Measurements from ENCODE around the gene PHC2. TPM values are rescaled to one million over a fixed set of nuclear protein-coding genes. Genes with fewer than 3 reads are reported as not detected.

PHC2 gene
- total RNA-seq, 1 experiment from 2014 or later: 176 TPM

GRCh38 chr1:33385251-33385650 lies 45.6 kb downstream of the PHC2 start:
- ChIA-PET RAD21 (ENCODE audit: low non-redundant PET in 1 of 2, low total read pairs in 2 of 2, uncharacterized antibody in 2 of 2, unreplicated experiment in 2 of 2) (no interaction called here), CTCF (interaction anchor here (1.7 kb wide), 1 partner anchor 71 kb away, joined by 4 read pairs; no protein-coding TSS in a partner anchor), POLR2A (no interaction called here)
- H3K36me3 ChIP-seq (ENCODE audit: control insufficient read depth in 1 of 2, insufficient read depth in 2 of 2, low read length in 2 of 2): no peaks in the 10 kb centered on the region
- 0 out of 2 replicates have a peak, but pooled peaks cover 3% of the 10 kb centered on the region for H4K20me1 ChIP-seq (ENCODE audit: insufficient read depth)
- H3K4me2 ChIP-seq (ENCODE audit: low read length): peak overlapping the region; percentile 19
- H3K9me3 ChIP-seq (ENCODE audit: control insufficient read depth in 1 of 2, insufficient read depth in 1 of 2, low read depth in 1 of 2, low read length in 2 of 2): no peaks in the 10 kb centered on the region
- H3K4me3 ChIP-seq (replicated peaks in 1 of 2; ENCODE audit: low read depth in 1 of 2, low read length in 2 of 2): no peak overlapping the region
- no peaks in the 10 kb centered on the region for H3K27me3 ChIP-seq (ENCODE audit: insufficient read depth, low read length)
- peaks cover 85% of the 10 kb centered on the region for H3K79me2 ChIP-seq (ENCODE audit: insufficient read depth, low read length)
- ATAC-seq (no peak), DNase-seq (ENCODE audit: low read depth, low spot score) (no peak)
- H3K9ac ChIP-seq (ENCODE audit: low read length): no peak overlapping the region
- H2AFZ ChIP-seq (ENCODE audit: low read depth, low read length, poor library complexity, severe bottlenecking): no peak overlapping the region
- H3K27ac ChIP-seq (ENCODE audit: low read depth, low read length): no peak overlapping the region
- intact Hi-C loops (cut with micrococcal nuclease): no loop called here
- TF ChIP-seq POLR2AphosphoS5 (IDR thresholded peaks at IDR 0.05; ENCODE audit: low read depth, low read length) (no peak), ELF1 (IDR thresholded peaks at IDR 0.05; ENCODE audit: borderline replicate concordance, low read depth) (no peak), ZNF274 (IDR thresholded peaks at IDR 0.05; ENCODE audit: low read depth, low read length) (no peak), ZFX (IDR thresholded peaks at IDR 0.05) (no peak), TCF7L2 (IDR thresholded peaks at IDR 0.05; ENCODE audit: borderline replicate concordance, extremely low read depth, insufficient read depth, insufficient read length) (no peak), JUND (IDR thresholded peaks at IDR 0.05) (no peak), POLR2A (IDR thresholded peaks at IDR 0.05; ENCODE audit: borderline replicate concordance, extremely low read depth, insufficient read depth, insufficient read length) (no peak), ZBTB33 (IDR thresholded peaks at IDR 0.05; ENCODE audit: extremely low read depth, insufficient replicate concordance, low read length) (no peak), MAX (IDR thresholded peaks at IDR 0.05) (no peak), EGR1 (IDR thresholded peaks at IDR 0.05; ENCODE audit: low read depth) (no peak), FOSL1 (IDR thresholded peaks at IDR 0.05; ENCODE audit: low read depth) (no peak)
- TF ChIP-seq, protein P1, sequence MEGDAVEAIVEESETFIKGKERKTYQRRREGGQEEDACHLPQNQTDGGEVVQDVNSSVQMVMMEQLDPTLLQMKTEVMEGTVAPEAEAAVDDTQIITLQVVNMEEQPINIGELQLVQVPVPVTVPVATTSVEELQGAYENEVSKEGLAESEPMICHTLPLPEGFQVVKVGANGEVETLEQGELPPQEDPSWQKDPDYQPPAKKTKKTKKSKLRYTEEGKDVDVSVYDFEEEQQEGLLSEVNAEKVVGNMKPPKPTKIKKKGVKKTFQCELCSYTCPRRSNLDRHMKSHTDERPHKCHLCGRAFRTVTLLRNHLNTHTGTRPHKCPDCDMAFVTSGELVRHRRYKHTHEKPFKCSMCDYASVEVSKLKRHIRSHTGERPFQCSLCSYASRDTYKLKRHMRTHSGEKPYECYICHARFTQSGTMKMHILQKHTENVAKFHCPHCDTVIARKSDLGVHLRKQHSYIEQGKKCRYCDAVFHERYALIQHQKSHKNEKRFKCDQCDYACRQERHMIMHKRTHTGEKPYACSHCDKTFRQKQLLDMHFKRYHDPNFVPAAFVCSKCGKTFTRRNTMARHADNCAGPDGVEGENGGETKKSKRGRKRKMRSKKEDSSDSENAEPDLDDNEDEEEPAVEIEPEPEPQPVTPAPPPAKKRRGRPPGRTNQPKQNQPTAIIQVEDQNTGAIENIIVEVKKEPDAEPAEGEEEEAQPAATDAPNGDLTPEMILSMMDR (IDR thresholded peaks at IDR 0.05 in 2 of 3, conservative IDR thresholded peaks at IDR 0.05 in 1 of 3; ENCODE audit: borderline replicate concordance in 1 of 3, insufficient read depth in 1 of 3, low read depth in 2 of 3, low read length in 2 of 3): no peak
- TF ChIP-seq, protein P2, sequence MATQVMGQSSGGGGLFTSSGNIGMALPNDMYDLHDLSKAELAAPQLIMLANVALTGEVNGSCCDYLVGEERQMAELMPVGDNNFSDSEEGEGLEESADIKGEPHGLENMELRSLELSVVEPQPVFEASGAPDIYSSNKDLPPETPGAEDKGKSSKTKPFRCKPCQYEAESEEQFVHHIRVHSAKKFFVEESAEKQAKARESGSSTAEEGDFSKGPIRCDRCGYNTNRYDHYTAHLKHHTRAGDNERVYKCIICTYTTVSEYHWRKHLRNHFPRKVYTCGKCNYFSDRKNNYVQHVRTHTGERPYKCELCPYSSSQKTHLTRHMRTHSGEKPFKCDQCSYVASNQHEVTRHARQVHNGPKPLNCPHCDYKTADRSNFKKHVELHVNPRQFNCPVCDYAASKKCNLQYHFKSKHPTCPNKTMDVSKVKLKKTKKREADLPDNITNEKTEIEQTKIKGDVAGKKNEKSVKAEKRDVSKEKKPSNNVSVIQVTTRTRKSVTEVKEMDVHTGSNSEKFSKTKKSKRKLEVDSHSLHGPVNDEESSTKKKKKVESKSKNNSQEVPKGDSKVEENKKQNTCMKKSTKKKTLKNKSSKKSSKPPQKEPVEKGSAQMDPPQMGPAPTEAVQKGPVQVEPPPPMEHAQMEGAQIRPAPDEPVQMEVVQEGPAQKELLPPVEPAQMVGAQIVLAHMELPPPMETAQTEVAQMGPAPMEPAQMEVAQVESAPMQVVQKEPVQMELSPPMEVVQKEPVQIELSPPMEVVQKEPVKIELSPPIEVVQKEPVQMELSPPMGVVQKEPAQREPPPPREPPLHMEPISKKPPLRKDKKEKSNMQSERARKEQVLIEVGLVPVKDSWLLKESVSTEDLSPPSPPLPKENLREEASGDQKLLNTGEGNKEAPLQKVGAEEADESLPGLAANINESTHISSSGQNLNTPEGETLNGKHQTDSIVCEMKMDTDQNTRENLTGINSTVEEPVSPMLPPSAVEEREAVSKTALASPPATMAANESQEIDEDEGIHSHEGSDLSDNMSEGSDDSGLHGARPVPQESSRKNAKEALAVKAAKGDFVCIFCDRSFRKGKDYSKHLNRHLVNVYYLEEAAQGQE (IDR thresholded peaks at IDR 0.05; ENCODE audit: low read depth): no peak
- no TSS peak for BruUV-seq (replicated peaks)
- no peaks in the 10 kb centered on the region for H3K9me2 ChIP-seq (ENCODE audit: insufficient read depth)
- H3K4me1 ChIP-seq (ENCODE audit: control insufficient read depth in 1 of 2, insufficient read depth in 2 of 2, low read length in 2 of 2): peaks cover 14 to 67% of the 10 kb centered on the region in 2 experiments

All from HCT116 (cell line).